NCI-H2081 treated with DMSO at 0.1 percent for 48 hours (cell line): Measurements from ENCODE around the gene COMMD10.

Experiments
- DNase-seq: peaks from one replicate; lab custom pipeline; 2025; lab: John Stamatoyannopoulos, UW

COMMD10 gene

GRCh38 chr5:116225281-116225922 lies 140.6 kb downstream of the COMMD10 start:
- no peak for DNase-seq

GRCh38 chr5:116229131-116229689 lies 144.4 kb downstream of the COMMD10 start:
- DNase-seq = no peak

- DNase-seq = no peak
These were observed 146.5 kb downstream of the COMMD10 start for GRCh38 chr5:116231288-116231687.

- no peak for DNase-seq
These were observed 149.9 kb downstream of the COMMD10 start for GRCh38 chr5:116234681-116235080.

GRCh38 chr5:116237917-116238500 lies 153.2 kb downstream of the COMMD10 start:
- no peak for DNase-seq

- DNase-seq = no peak
These were observed 157.5 kb downstream of the COMMD10 start for GRCh38 chr5:116242343-116242742.

GRCh38 chr5:116248432-116248831 lies 163.6 kb downstream of the COMMD10 start:
- no peak for DNase-seq

GRCh38 chr5:116249648-116250047 lies 164.8 kb downstream of the COMMD10 start:
- DNase-seq = no peak

- DNase-seq = no peak
These were observed 171.9 kb downstream of the COMMD10 start for GRCh38 chr5:116256717-116257116.

- DNase-seq = no peak
These were observed 180.6 kb downstream of the COMMD10 start for GRCh38 chr5:116265471-116265870.

GRCh38 chr5:116271446-116272025 lies 186.7 kb downstream of the COMMD10 start:
- no peak for DNase-seq

- DNase-seq = no peak
These were observed 187.6 kb downstream of the COMMD10 start for GRCh38 chr5:116272281-116272941.

GRCh38 chr5:116273448-116274242 lies 188.8 kb downstream of the COMMD10 start:
- DNase-seq = no peak

GRCh38 chr5:116274251-116274650 lies 189.4 kb downstream of the COMMD10 start:
- no peak for DNase-seq

- no peak for DNase-seq
These were observed 190.5 kb downstream of the COMMD10 start for GRCh38 chr5:116275282-116275681.

GRCh38 chr5:116276952-116277351 lies 192.1 kb downstream of the COMMD10 start:
- DNase-seq = no peak

GRCh38 chr5:116280149-116280803 lies 195.5 kb downstream of the COMMD10 start:
- no peak for DNase-seq

- DNase-seq = no peak
These were observed 196.5 kb downstream of the COMMD10 start for GRCh38 chr5:116281309-116281708.

- no peak for DNase-seq
These were observed 203.7 kb downstream of the COMMD10 start for GRCh38 chr5:116288524-116288923.

GRCh38 chr5:116289276-116289675 lies 204.5 kb downstream of the COMMD10 start:
- no peak for DNase-seq

GRCh38 chr5:116291271-116291670 lies 206.4 kb downstream of the COMMD10 start:
- DNase-seq = no peak
